ENCODE data around the gene SRSF12. TPM values are rescaled to one million over a fixed set of nuclear protein-coding genes. Genes with fewer than 3 reads are reported as not detected.

Gene SRSF12
- total and polyA plus RNA-seq, 2 donors (not counting 3 experiments of a cell fraction or from before 2014, with no cell fraction given), result 0.07 to 0.18 TPM

- H3K36me3 ChIP-seq (ENCODE audit: control insufficient read depth in 2 of 2, extremely low read depth in 1 of 2, insufficient read depth in 2 of 2, low read length in 2 of 2), result no peaks in the 10 kb centered on the region
- no peaks in the 10 kb centered on the region for H3K27me3 ChIP-seq (ENCODE audit: control insufficient read depth in 2 of 2, insufficient read depth in 2 of 2, low read length in 2 of 2)
- no peak for FAIRE-seq
- no peak overlapping the region for H3K27ac ChIP-seq (ENCODE audit: insufficient read depth, low read depth, low read length)
- TF ChIP-seq POLR2A (IDR thresholded peaks at IDR 0.05; ENCODE audit: low read depth, low read length) (no peak), MYC (IDR thresholded peaks at IDR 0.05; ENCODE audit: low read depth, low read length) (no peak), EZH2 (IDR thresholded peaks at IDR 0.05; ENCODE audit: borderline replicate concordance, low read depth, low read length, severe bottlenecking) (no peak), MAX (IDR thresholded peaks at IDR 0.05; ENCODE audit: insufficient read depth, insufficient read length) (no peak), CTCF (IDR thresholded peaks at IDR 0.05; ENCODE audit: extremely low read depth in 1 of 2, insufficient read depth in 1 of 2, low read depth in 1 of 2, low read length in 2 of 2) (no peak), POLR2AphosphoS5 (IDR thresholded peaks at IDR 0.05; ENCODE audit: insufficient read depth, low read depth, low read length) (no peak), GATA2 (IDR thresholded peaks at IDR 0.05; ENCODE audit: insufficient read depth, insufficient read length, low read depth, low read length) (no peak)
- no peaks in the 10 kb centered on the region for H3K9me3 ChIP-seq (replicated peaks; ENCODE audit: control insufficient read depth, insufficient read depth, low read length)
- ChIA-PET CTCF (no interaction called here), POLR2A (no interaction called here)
- no peak overlapping the region for H2AFZ ChIP-seq (ENCODE audit: low read depth, low read length)
- no peak overlapping the region for H3K4me2 ChIP-seq (ENCODE audit: insufficient read depth, low read length)
- no peak overlapping the region for H3K9ac ChIP-seq (replicated peaks; ENCODE audit: extremely low read depth, insufficient read depth, low read length)
- no peaks in the 10 kb centered on the region for H3K9me1 ChIP-seq (replicated peaks; ENCODE audit: control insufficient read depth, extremely low read depth, insufficient read depth, low read length)
- intact Hi-C loops (cut with micrococcal nuclease), result no loop called here
- no peak for DNase-seq (ENCODE audit: low read depth, low spot score)
- H3K4me3 ChIP-seq (replicated peaks in 1 of 3; ENCODE audit: insufficient read depth in 1 of 3, low read depth in 1 of 3, low read length in 3 of 3), result no peak overlapping the region
- dilution Hi-C loops (cut with MboI; ENCODE audit: extremely low pct_ligation_motif_present, low sequenced_read_pairs), result no loop called here
- no peaks in the 10 kb centered on the region for H3K79me2 ChIP-seq (ENCODE audit: control insufficient read depth, insufficient read depth, low read length)
- no TSS peak for BruUV-seq (replicated peaks)
- no peaks in the 10 kb centered on the region for H3K4me1 ChIP-seq (ENCODE audit: control insufficient read depth, extremely low read depth, insufficient read depth, low read length)
- H4K20me1 ChIP-seq (replicated peaks; ENCODE audit: control insufficient read depth, extremely low read depth, insufficient read depth, low read length), result no peaks in the 10 kb centered on the region
These were observed 70.4 kb downstream of the SRSF12 start for GRCh38 chr6:89047473-89047872.

Small RNA genes within 50 kb of the gene (small RNA-seq; reads per million reads assigned to genes)
- gene RN7SL336P (ENCODE audit: insufficient read depth, insufficient read length, low read depth, low replicate concordance) (not detected), gene RNU2-61P (ENCODE audit: insufficient read depth, insufficient read length, low read depth, low replicate concordance) (0.66 reads per million)

Other genes starting within 250 kb of the SRSF12 start
- gene RNGTT, start 154.5 kb downstream of the SRSF12 start, total RNA-seq, result 13.1 and 13.5 TPM in 2 replicates
- gene RNGTT, start 154.5 kb downstream of the SRSF12 start, polyA plus RNA-seq, result 1.5 and 2.1 TPM in 2 replicates
- 87.9 and 88.4 TPM in 2 replicates for gene PNRC1, start 37.3 kb downstream of the SRSF12 start, total RNA-seq
- 7.1 and 9.6 TPM in 2 replicates for gene PNRC1, start 37.3 kb downstream of the SRSF12 start, polyA plus RNA-seq
- 8.3 and 10.9 TPM in 2 replicates for gene PM20D2, start 28.0 kb upstream of the SRSF12 start, total RNA-seq
- gene PM20D2, start 28.0 kb upstream of the SRSF12 start, polyA plus RNA-seq, result 2.9 and 3.0 TPM in 2 replicates
- not detected in 2 replicates for gene GABRR1, start 99.3 kb upstream of the SRSF12 start, total RNA-seq
- not detected in 2 replicates for gene GABRR1, start 99.3 kb upstream of the SRSF12 start, polyA plus RNA-seq
- gene GABRR2, start 197.2 kb upstream of the SRSF12 start, total RNA-seq, result 2.5 and 3.6 TPM in 2 replicates
- 1.4 TPM in 2 replicates for gene GABRR2, start 197.2 kb upstream of the SRSF12 start, polyA plus RNA-seq
- 84.9 and 96.6 TPM in 2 replicates for gene UBE2J1, start 234.7 kb upstream of the SRSF12 start, total RNA-seq
- gene UBE2J1, start 234.7 kb upstream of the SRSF12 start, polyA plus RNA-seq, result 36.3 and 44.4 TPM in 2 replicates

All from endothelial cell of umbilical vein (primary cell).